Measurements from ENCODE around the gene ERICH2. TPM values are rescaled to one million over a fixed set of nuclear protein-coding genes. Genes with fewer than 3 reads are reported as not detected.
A peak's percentile ranks its signal among the peaks of the same experiment; 100 is the strongest.

Gene ERICH2
- polyA plus RNA-seq, 1 experiment = not detected

- H3K27ac ChIP-seq (ENCODE audit: low read depth, low read length) = no peak overlapping the region
- peaks cover 61% of the 10 kb centered on the region for H3K27me3 ChIP-seq (ENCODE audit: control insufficient read depth, insufficient read depth, low read length)
- H3K4me3 ChIP-seq (ENCODE audit: low read depth, low read length) = no peak overlapping the region
- DNase-seq (ENCODE audit: low read depth, low spot score) = no peak
- H3K9me3 ChIP-seq (ENCODE audit: control insufficient read depth, insufficient read depth, low read length) = no peaks in the 10 kb centered on the region; the same call in 1 of the 2 replicates
- no peak for TF ChIP-seq CTCF (IDR thresholded peaks at IDR 0.05; ENCODE audit: low read depth, low read length)
- POLR2A ChIA-PET = interaction anchor here (1.0 kb wide), 1 partner anchor 75 kb away, joined by 3 read pairs; no protein-coding TSS in a partner anchor
- CTCF ChIA-PET = interaction anchor here (0.6 to 12.6 kb wide), 23 partner anchors 9 to 1371 kb away, joined by 3 to 160 read pairs (median 4); no protein-coding TSS in a partner anchor
Observed at GRCh38 chr2:170813611-170814532, 43.7 kb downstream of the ERICH2 start.

GRCh38 chr2:170814533-170815230 lies 44.5 kb downstream of the ERICH2 start:
- peaks cover 68% of the 10 kb centered on the region for H3K27me3 ChIP-seq (ENCODE audit: control insufficient read depth, insufficient read depth, low read length)
- POLR2A ChIA-PET = interaction anchor here (1.0 kb wide), 1 partner anchor 76 kb away, joined by 3 read pairs; no protein-coding TSS in a partner anchor
- CTCF ChIA-PET = interaction anchor here (0.6 to 12.6 kb wide), 7 partner anchors 170 to 578 kb away, joined by 3 to 160 read pairs (median 4); no protein-coding TSS in a partner anchor
- H3K4me3 ChIP-seq (ENCODE audit: low read depth, low read length) = no peak overlapping the region
- TF ChIP-seq CTCF (IDR thresholded peaks at IDR 0.05; ENCODE audit: low read depth, low read length) = no peak
- H3K9me3 ChIP-seq (ENCODE audit: control insufficient read depth, insufficient read depth, low read length) = no peaks in the 10 kb centered on the region; the same call in 1 of the 2 replicates
- H3K27ac ChIP-seq (ENCODE audit: low read depth, low read length) = no peak overlapping the region
- no peak for DNase-seq (ENCODE audit: low read depth, low spot score)

- no peak for TF ChIP-seq CTCF (IDR thresholded peaks at IDR 0.05; ENCODE audit: low read depth, low read length)
- CTCF ChIA-PET = interaction anchor here (0.6 to 12.6 kb wide), 13 partner anchors 10 to 491 kb away, joined by 3 to 160 read pairs (median 3); no protein-coding TSS in a partner anchor
- POLR2A ChIA-PET = interaction anchor here (0.6 kb wide), 1 partner anchor 218 kb away, joined by 6 read pairs; no protein-coding TSS in a partner anchor
- DNase-seq (ENCODE audit: low read depth, low spot score) = no peak
- no peak overlapping the region for H3K27ac ChIP-seq (ENCODE audit: low read depth, low read length)
- H3K9me3 ChIP-seq (ENCODE audit: control insufficient read depth, insufficient read depth, low read length) = no peaks in the 10 kb centered on the region; the same call in 1 of the 2 replicates
- H3K27me3 ChIP-seq (ENCODE audit: control insufficient read depth, insufficient read depth, low read length) = peaks cover 74% of the 10 kb centered on the region
- H3K4me3 ChIP-seq (ENCODE audit: low read depth, low read length) = no peak overlapping the region
Observed at GRCh38 chr2:170815311-170815710, 45.1 kb downstream of the ERICH2 start.

- Histone ChIP-seq H3K27ac (ENCODE audit: low read depth, low read length) (no peak overlapping the region), H3K9me3 (ENCODE audit: control insufficient read depth, insufficient read depth, low read length) (no peaks in the 10 kb centered on the region; the same call in 1 of the 2 replicates), H3K27me3 (ENCODE audit: control insufficient read depth, insufficient read depth, low read length) (peaks cover 81% of the 10 kb centered on the region), H3K4me3 (ENCODE audit: low read depth, low read length) (0 out of 2 replicates have a peak overlapping the region, but pooled peaks have one; percentile 13)
- peak; percentile 68 for TF ChIP-seq CTCF (IDR thresholded peaks at IDR 0.05; ENCODE audit: low read depth, low read length)
- ChIA-PET POLR2A (interaction anchor here (0.6 kb wide), 1 partner anchor 219 kb away, joined by 6 read pairs; no protein-coding TSS in a partner anchor), CTCF (interaction anchor here (0.6 to 12.6 kb wide), 22 partner anchors 9 to 1707 kb away, joined by 3 to 160 read pairs (median 4); partner anchors contain the start of gene ERICH2)
- no peak for DNase-seq (ENCODE audit: low read depth, low spot score)
Observed at GRCh38 chr2:170815746-170816503, 45.7 kb downstream of the ERICH2 start.
